ENCODE results near the gene LRIG1. TPM values are rescaled to one million over a fixed set of nuclear protein-coding genes. Genes with fewer than 3 reads are reported as not detected.

LRIG1 gene
- total and polyA plus RNA-seq, 9 of the 15 experiments (the other 6 are each of a cell fraction or from before 2014, with no cell fraction given), result 0.05 to 0.38 (median 0.13) TPM; not detected in 3

DNA sequence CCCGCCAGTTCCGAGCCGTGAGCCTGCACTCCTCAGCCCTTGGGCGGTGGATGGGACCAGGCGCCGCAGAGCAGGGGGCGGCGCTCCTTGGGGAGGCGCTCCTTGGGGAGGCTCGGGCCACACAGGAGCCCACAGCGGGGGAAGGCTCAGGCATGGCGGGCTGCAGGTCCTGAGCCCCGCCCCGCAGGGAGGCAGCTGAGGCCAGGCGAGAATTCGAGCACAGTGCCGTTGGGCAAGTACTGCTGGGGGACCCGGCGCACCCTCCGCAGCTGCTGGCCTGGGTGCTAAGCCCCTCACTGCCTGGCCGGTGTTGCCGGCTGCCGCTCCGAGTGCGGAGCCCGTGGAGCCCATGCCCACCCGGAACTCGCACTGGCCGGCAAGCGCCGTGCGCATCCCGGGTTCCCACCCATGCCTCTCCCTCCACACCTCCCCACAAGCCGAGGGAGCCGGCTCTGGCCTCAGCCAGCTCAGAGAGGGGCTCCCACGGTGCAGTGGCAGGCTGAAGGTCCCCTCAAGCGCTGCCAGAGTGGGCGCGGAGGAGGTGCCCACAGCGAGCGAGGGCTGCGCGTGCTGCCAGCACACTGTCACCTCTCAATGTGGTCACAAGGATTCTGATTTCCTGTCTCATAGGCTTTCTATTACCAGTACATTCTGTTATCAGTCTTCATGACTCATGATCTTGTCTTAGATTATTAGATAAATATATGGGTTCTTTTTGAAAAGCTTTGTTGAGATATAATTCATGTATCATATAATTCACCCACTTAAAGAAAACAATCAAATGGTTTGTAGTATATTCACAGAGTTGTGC, 44.0 kb upstream of the LRIG1 start:
- H3K9me3 ChIP-seq (replicated peaks; ENCODE audit: control insufficient read depth, insufficient read depth, low read depth, low read length), result no peaks in the 10 kb centered on the region
- H3K4me1 ChIP-seq (replicated peaks in 1 of 2; ENCODE audit: control insufficient read depth in 2 of 2, insufficient read depth in 2 of 2, low read length in 2 of 2), result no peaks in the 10 kb centered on the region
- ATAC-seq, result no peak
- no peaks in the 10 kb centered on the region for H3K36me3 ChIP-seq (ENCODE audit: control insufficient read depth, insufficient read depth, low read length)
- H3K9ac ChIP-seq (ENCODE audit: insufficient read depth in 1 of 2, low read depth in 2 of 2, low read length in 2 of 2), result no peak overlapping the region
- H3K27ac ChIP-seq (ENCODE audit: extremely low read depth, low read depth, low read length), result no peak overlapping the region
- in situ Hi-C loops (cut with MboI), result no loop called here
- ChIA-PET CTCF (ENCODE audit: low intra/inter-chr PET ratio) (no interaction called here), POLR2A (no interaction called here)
- no peaks in the 10 kb centered on the region for H3K9me1 ChIP-seq (ENCODE audit: control insufficient read depth, insufficient read depth, low read length)
- H2AFZ ChIP-seq (ENCODE audit: low read depth, low read length), result no peak overlapping the region
- BruUV-seq (replicated peaks), result no TSS peak
- no peak overlapping the region for H3K4me3 ChIP-seq
- no peak for DNase-seq (ENCODE audit: extremely low read depth in 1 of 4, low spot score in 3 of 4)
- no peaks in the 10 kb centered on the region for H3K27me3 ChIP-seq (ENCODE audit: control insufficient read depth in 2 of 2, insufficient read depth in 2 of 2, low read length in 2 of 2)
- H4K20me1 ChIP-seq (replicated peaks; ENCODE audit: control insufficient read depth, insufficient read depth, low read length), result no peaks in the 10 kb centered on the region
- intact Hi-C loops (cut with micrococcal nuclease), result no loop called here
- WGBS (ENCODE audit: insufficient coverage, low coverage, missing lambda C conversion rate), result 18% methylated on average over 33 of the region's 43 CpGs
- H3K4me2 ChIP-seq (ENCODE audit: insufficient read depth, low read length), result no peak overlapping the region
- no peak for TF ChIP-seq BACH1 (tag; IDR thresholded peaks at IDR 0.05)
- TF ChIP-seq ZNF263 (CRISPR knock-in tag; IDR thresholded peaks at IDR 0.05; ENCODE audit: borderline replicate concordance), result no peak
- TF ChIP-seq NFXL1 (CRISPR knock-in tag; IDR thresholded peaks at IDR 0.05), result no peak
- no peak for FAIRE-seq
- H3K79me2 ChIP-seq (ENCODE audit: control insufficient read depth, insufficient read depth, low read length), result no peaks in the 10 kb centered on the region

- POLR2A ChIA-PET, result no interaction called here
- 0% methylated on average over 1 of the region's 2 CpGs for WGBS (ENCODE audit: insufficient coverage, low coverage, missing lambda C conversion rate)
- in situ Hi-C loops (cut with MboI), result no loop called here
- TF ChIP-seq GTF2F1 (IDR thresholded peaks at IDR 0.05; ENCODE audit: low read depth, low read length), result no peak
- no peak for TF ChIP-seq MXI1 (IDR thresholded peaks at IDR 0.05; ENCODE audit: low read depth, low read length)
- TF ChIP-seq ZNF165 (CRISPR knock-in tag; IDR thresholded peaks at IDR 0.05; ENCODE audit: borderline replicate concordance), result no peak
- TF ChIP-seq MEF2D (tag; conservative IDR thresholded peaks at IDR 0.05; ENCODE audit: low read depth), result no peak
- no peak for TF ChIP-seq ZFP30 (CRISPR knock-in tag; IDR thresholded peaks at IDR 0.05; ENCODE audit: borderline replicate concordance)
- TF ChIP-seq FOXP4 (CRISPR knock-in tag; IDR thresholded peaks at IDR 0.05; ENCODE audit: borderline replicate concordance), result no peak
- no peak for TF ChIP-seq HDAC8 (tag; IDR thresholded peaks at IDR 0.05)
- no peak for TF ChIP-seq NFXL1 (CRISPR knock-in tag; IDR thresholded peaks at IDR 0.05)
- no peak for TF ChIP-seq ZNF41 (CRISPR knock-in tag; conservative IDR thresholded peaks at IDR 0.05)
- no peak for TF ChIP-seq POLR2A (conservative IDR thresholded peaks at IDR 0.05)
- no peak for TF ChIP-seq SPI1 (IDR thresholded peaks at IDR 0.05; ENCODE audit: borderline replicate concordance, low read depth, low read length)
- TF ChIP-seq FOXK1 (CRISPR knock-in tag; IDR thresholded peaks at IDR 0.05; ENCODE audit: borderline replicate concordance), result no peak
Measured at GRCh38 chr3:66542153-66542552, 41.3 kb upstream of the LRIG1 start.

More at GRCh38 chr3:66542153-66542552, 41.3 kb upstream of the LRIG1 start:
- no peak overlapping the region for H2AFZ ChIP-seq (ENCODE audit: low read depth, low read length)
- CTCF ChIA-PET (ENCODE audit: low intra/inter-chr PET ratio), result no interaction called here
- FAIRE-seq (no peak), ATAC-seq (no peak), DNase-seq (ENCODE audit: extremely low read depth in 1 of 4, low spot score in 3 of 4) (no peak)
- no TSS peak for BruUV-seq (replicated peaks)
- H3K4me1 ChIP-seq (replicated peaks in 1 of 2; ENCODE audit: control insufficient read depth in 2 of 2, insufficient read depth in 2 of 2, low read length in 2 of 2), result no peaks in the 10 kb centered on the region
- no peaks in the 10 kb centered on the region for H3K9me1 ChIP-seq (ENCODE audit: control insufficient read depth, insufficient read depth, low read length)
- H3K4me3 ChIP-seq, result no peak overlapping the region
- no peak overlapping the region for H3K4me2 ChIP-seq (ENCODE audit: insufficient read depth, low read length)
- no peaks in the 10 kb centered on the region for H4K20me1 ChIP-seq (replicated peaks; ENCODE audit: control insufficient read depth, insufficient read depth, low read length)
- no peak overlapping the region for H3K9ac ChIP-seq (ENCODE audit: insufficient read depth in 1 of 2, low read depth in 2 of 2, low read length in 2 of 2)
- H3K27me3 ChIP-seq (ENCODE audit: control insufficient read depth in 2 of 2, insufficient read depth in 2 of 2, low read length in 2 of 2), result no peaks in the 10 kb centered on the region
- H3K36me3 ChIP-seq (ENCODE audit: control insufficient read depth, insufficient read depth, low read length), result no peaks in the 10 kb centered on the region
- H3K9me3 ChIP-seq (replicated peaks; ENCODE audit: control insufficient read depth, insufficient read depth, low read depth, low read length), result no peaks in the 10 kb centered on the region
- H3K79me2 ChIP-seq (ENCODE audit: control insufficient read depth, insufficient read depth, low read length), result no peaks in the 10 kb centered on the region
- H3K27ac ChIP-seq (ENCODE audit: extremely low read depth, low read depth, low read length), result no peak overlapping the region
- intact Hi-C loops (cut with micrococcal nuclease), result no loop called here
